ENCODE results near the gene UNC5C. TPM values are rescaled to one million over a fixed set of nuclear protein-coding genes. Genes with fewer than 3 reads are reported as not detected.

Gene UNC5C
- total and polyA plus RNA-seq, 2 of the 4 experiments (the other 2 are of a cell fraction), result under 0.01 TPM

GRCh38 chr4:95532305-95532704 is 16.5 kb downstream of the UNC5C start:
- Histone ChIP-seq H3K9me1 (ENCODE audit: insufficient read depth, low read length) (no peaks in the 10 kb centered on the region), H4K20me1 (ENCODE audit: insufficient read depth, low read length) (no peaks in the 10 kb centered on the region), H3K4me2 (ENCODE audit: low read depth, low read length) (no peak overlapping the region), H3K79me1 (ENCODE audit: low read depth in 1 of 2, low read length in 2 of 2) (no peaks in the 10 kb centered on the region), H2BK20ac (ENCODE audit: low read depth, low read length) (no peak overlapping the region), H2AK5ac (ENCODE audit: low read depth, low read length) (no peak overlapping the region), H4K91ac (ENCODE audit: insufficient read depth, low read depth, low read length) (no peak overlapping the region), H3K4me3 (ENCODE audit: insufficient read depth, low read depth, low read length) (no peak overlapping the region), H3K27ac (ENCODE audit: insufficient read depth, low read length) (no peak overlapping the region), H2AK9ac (replicated peaks; ENCODE audit: low read depth, low read length, poor library complexity) (no peak overlapping the region), H3K14ac (replicated peaks; ENCODE audit: low read depth, low read length) (no peak overlapping the region), H2BK120ac (ENCODE audit: low read depth, low read length) (no peak overlapping the region), H3K36me3 (ENCODE audit: control insufficient read depth, insufficient read depth, low read length) (no peaks in the 10 kb centered on the region), H2AFZ (replicated peaks; ENCODE audit: low read length, poor library complexity) (no peak overlapping the region), H3K9ac (ENCODE audit: low read depth, low read length) (no peak overlapping the region), H4K5ac (ENCODE audit: low read depth, low read length) (no peak overlapping the region), H2BK15ac (ENCODE audit: low read depth, low read length) (no peak overlapping the region), H4K8ac (ENCODE audit: low read depth in 2 of 2, low read length in 2 of 2) (no peak overlapping the region), H3K27me3 (ENCODE audit: control insufficient read depth, insufficient read depth, low read length) (no peaks in the 10 kb centered on the region), H3K9me3 (ENCODE audit: control insufficient read depth, insufficient read depth, low read length) (no peaks in the 10 kb centered on the region), H3K56ac (ENCODE audit: extremely low read depth, insufficient read depth, low read length) (no peak overlapping the region), H3K4me1 (ENCODE audit: control insufficient read depth, insufficient read depth, low read length) (no peaks in the 10 kb centered on the region), H2BK5ac (ENCODE audit: low read depth, low read length, poor library complexity, severe bottlenecking) (no peak overlapping the region), H3K4ac (ENCODE audit: low read depth, low read length) (no peak overlapping the region), H3K18ac (ENCODE audit: low read depth, low read length) (no peak overlapping the region), H3K23ac (ENCODE audit: low read depth, low read length) (no peak overlapping the region)
- intact Hi-C loops (cut with micrococcal nuclease), result no loop called here
- POLR2A ChIA-PET (ENCODE audit: unreplicated experiment), result no interaction called here
- ATAC-seq (ENCODE audit: low read depth) (no peak), DNase-seq (no peak)
- in situ Hi-C loops (cut with MboI; ENCODE audit: low sequenced_read_pairs), result no loop called here
- dilution Hi-C loops (cut with HindIII; ENCODE audit: low sequenced_read_pairs, unreplicated experiment), result no loop called here
- CTCF ChIA-PET, result no interaction called here
- BruUV-seq (replicated peaks), result no TSS peak
- WGBS, 2 experiments (ENCODE audit: extremely low coverage in 2 of 2, insufficient read length in 1 of 2), result 60% methylated on average over 1 of the region's 3 CpGs; no CpG with 5 or more reads in 1 of the 2 experiments
- TF ChIP-seq MAFK (IDR thresholded peaks at IDR 0.05; ENCODE audit: low read depth, low read length), result no peak
- no peak for TF ChIP-seq BHLHE40 (IDR thresholded peaks at IDR 0.05; ENCODE audit: low read depth, low read length)
